Caco-2 (cell line): ENCODE results near the gene DMKN. TPM values are rescaled to one million over a fixed set of nuclear protein-coding genes. Genes with fewer than 3 reads are reported as not detected.

Source experiments
- BruUV-seq: library from RNA; stranded (reverse); fragments of 400-500 nt; replicated peaks from 2 replicates; lab custom pipeline; 2021; lab: Mats Ljungman, UMichigan
- CTCF ChIA-PET: fragments of 300-600 bp; sonication (Branson Sonifier 250); formaldehyde crosslinking; loops from one replicate; lab custom pipeline; 2022; ENCODE audit warnings: antibody characterized with exemption; lab: Charles Lee
- POLR2A ChIA-PET: fragments of 300-600 bp; sonication (Branson Sonifier 250); formaldehyde crosslinking; loops from one replicate; lab custom pipeline; 2022; ENCODE audit warnings: antibody characterized with exemption; lab: Charles Lee
- DNase-seq, 2 experiments: peaks; one replicate each; pipeline versions ENCODE4 v3.0.0 to v3.0.0-alpha.2; 2020 to 2022
- H3K27me3 ChIP-seq: replicated peaks from 2 replicates; pipeline ENCODE4 v1.6.0; 2011; ENCODE audit warnings: low read length; ENCODE audit not compliant: control insufficient read depth, insufficient read depth
- H3K36me3 ChIP-seq: 2 replicates; pipeline ENCODE4 v1.5.1; 2011; ENCODE audit warnings: low read length; ENCODE audit not compliant: control insufficient read depth, insufficient read depth
- H3K4me1 ChIP-seq: fragments of 250-450 bp; sonication (Bioruptor Pico); 2 replicates; pipeline ENCODE4 v1.5.1; 2020; ENCODE audit warnings: mild to moderate bottlenecking
- H3K4me3 ChIP-seq: 2 replicates; pipeline ENCODE4 v1.5.1; 2011; ENCODE audit warnings: low read depth, mild to moderate bottlenecking, control low read depth, low read length
- H3K9me3 ChIP-seq: fragments of 250-450 bp; sonication (Bioruptor Pico); 2 replicates; pipeline ENCODE4 v1.5.1; 2020; ENCODE audit warnings: mild to moderate bottlenecking, moderate library complexity
- H3K27ac Mint-ChIP-seq: one replicate; pipeline ENCODE4 v1.8.0; 2022; ENCODE audit warnings: mixed read lengths; ENCODE audit not compliant: unreplicated experiment
- H3K27me3 Mint-ChIP-seq: one replicate; pipeline ENCODE4 v1.8.0; 2022; ENCODE audit warnings: mixed read lengths; ENCODE audit not compliant: insufficient read depth, unreplicated experiment
- H3K36me3 Mint-ChIP-seq: one replicate; pipeline ENCODE4 v1.8.0; 2022; ENCODE audit warnings: mild to moderate bottlenecking, mixed read lengths; ENCODE audit not compliant: insufficient read depth, unreplicated experiment
- H3K4me1 Mint-ChIP-seq: one replicate; pipeline ENCODE4 v1.8.0; 2022; ENCODE audit warnings: low read depth, mixed read lengths; ENCODE audit not compliant: unreplicated experiment
- H3K4me3 Mint-ChIP-seq: one replicate; pipeline ENCODE4 v1.8.0; 2022; ENCODE audit warnings: mild to moderate bottlenecking, moderate library complexity, mixed read lengths; ENCODE audit not compliant: unreplicated experiment
- H3K9me3 Mint-ChIP-seq: one replicate; pipeline ENCODE4 v1.8.0; 2022; ENCODE audit warnings: mixed read lengths; ENCODE audit not compliant: unreplicated experiment
- intact Hi-C: fragments of 100-400 bp; cut with micrococcal nuclease; formaldehyde crosslinking; loops from one replicate; pipeline ENCODE4 v1.10.0; 2022; ENCODE audit not compliant: unreplicated experiment
- total RNA-seq: library from RNA; stranded (reverse); gene quantifications from 2 replicates; pipeline ENCODE4 v1.2.3, GENCODE V29; 2022
- TF ChIP-seq, protein P1 (sequence below), 2 experiments: fragments of 200-600 bp in 1 of 2; IDR thresholded peaks; 1 replicate in 1 of 2; 2 replicates in 1 of 2; pipeline versions ENCODE4 v1.5.1 to v1.8.0; 2011 to 2022; ENCODE audit warnings: antibody characterized with exemption in 1 of 2, control low read depth in 1 of 2, inconsistent platforms in 1 of 2, low read depth in 1 of 2, low read length in 1 of 2, mild to moderate bottlenecking in 1 of 2, moderate library complexity in 1 of 2; ENCODE audit not compliant: insufficient read depth in 1 of 2, severe bottlenecking in 1 of 2, unreplicated experiment in 1 of 2

Gene DMKN
- total RNA-seq, 1 experiment from 2014 or later, result 341 TPM

DNA sequence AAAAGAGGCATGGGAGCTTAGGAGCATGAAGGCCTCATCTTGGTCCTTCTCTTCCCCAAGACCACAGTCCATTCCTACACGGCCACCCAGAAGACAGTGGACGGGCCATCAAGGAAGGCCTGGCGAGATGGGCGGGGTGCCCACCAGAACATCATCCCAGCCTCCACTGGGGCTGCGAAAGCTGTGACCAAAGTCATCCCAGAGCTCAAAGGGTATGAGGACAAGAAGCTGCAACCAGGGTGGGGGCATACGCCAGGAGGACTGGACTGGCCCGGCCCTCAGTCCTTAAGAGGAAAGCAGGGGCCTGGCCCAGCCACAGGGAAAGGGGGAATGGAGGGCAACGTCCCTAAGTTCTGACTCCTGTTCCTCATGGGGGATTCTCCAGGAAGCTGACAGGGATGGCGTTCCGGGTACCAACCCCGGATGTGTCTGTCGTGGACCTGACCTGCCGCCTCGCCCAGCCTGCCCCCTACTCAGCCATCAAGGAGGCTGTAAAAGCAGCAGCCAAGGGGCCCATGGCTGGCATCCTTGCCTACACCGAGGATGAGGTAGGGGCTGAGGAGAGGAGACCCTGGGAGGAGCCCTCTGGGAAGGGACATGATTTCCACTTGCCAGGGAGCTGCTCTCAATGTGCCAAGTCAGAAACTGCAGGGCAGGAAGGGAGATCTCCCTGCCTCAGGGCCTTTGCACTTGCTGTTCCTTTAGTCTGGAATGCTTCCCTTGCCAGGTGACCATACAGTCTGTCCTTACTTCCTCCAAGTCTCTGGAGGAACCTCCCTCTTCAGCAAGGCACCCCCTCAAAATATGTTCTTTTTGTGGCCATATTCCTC lies 30.0 kb upstream of the DMKN start:
- BruUV-seq, result no TSS peak
- peaks cover 14% of the 10 kb centered on the region for H3K4me1 ChIP-seq
- no peak for DNase-seq
- POLR2A ChIA-PET, result interaction anchor here (0.6 to 1.1 kb wide), 2 partner anchors 33 to 671 kb away, joined by 3 to 4 read pairs; partner anchors contain the start of gene ZNF565
- H3K4me3 Mint-ChIP-seq, result no peak overlapping the region
- no peaks in the 10 kb centered on the region for H3K9me3 ChIP-seq
- H3K36me3 Mint-ChIP-seq, result peaks cover 13% of the 10 kb centered on the region
- intact Hi-C loops, result no loop called here
- no peaks in the 10 kb centered on the region for H3K27me3 ChIP-seq
- no peaks in the 10 kb centered on the region for H3K9me3 Mint-ChIP-seq
- CTCF ChIA-PET, result no interaction called here
- peaks cover 18% of the 10 kb centered on the region for H3K4me1 Mint-ChIP-seq
- no peak overlapping the region for H3K27ac Mint-ChIP-seq
- no peak overlapping the region for H3K4me3 ChIP-seq
- H3K36me3 ChIP-seq, result peaks cover 3% of the 10 kb centered on the region; the same call in 1 of the 2 replicates
- no peaks in the 10 kb centered on the region for H3K27me3 Mint-ChIP-seq
- TF ChIP-seq, protein P1, sequence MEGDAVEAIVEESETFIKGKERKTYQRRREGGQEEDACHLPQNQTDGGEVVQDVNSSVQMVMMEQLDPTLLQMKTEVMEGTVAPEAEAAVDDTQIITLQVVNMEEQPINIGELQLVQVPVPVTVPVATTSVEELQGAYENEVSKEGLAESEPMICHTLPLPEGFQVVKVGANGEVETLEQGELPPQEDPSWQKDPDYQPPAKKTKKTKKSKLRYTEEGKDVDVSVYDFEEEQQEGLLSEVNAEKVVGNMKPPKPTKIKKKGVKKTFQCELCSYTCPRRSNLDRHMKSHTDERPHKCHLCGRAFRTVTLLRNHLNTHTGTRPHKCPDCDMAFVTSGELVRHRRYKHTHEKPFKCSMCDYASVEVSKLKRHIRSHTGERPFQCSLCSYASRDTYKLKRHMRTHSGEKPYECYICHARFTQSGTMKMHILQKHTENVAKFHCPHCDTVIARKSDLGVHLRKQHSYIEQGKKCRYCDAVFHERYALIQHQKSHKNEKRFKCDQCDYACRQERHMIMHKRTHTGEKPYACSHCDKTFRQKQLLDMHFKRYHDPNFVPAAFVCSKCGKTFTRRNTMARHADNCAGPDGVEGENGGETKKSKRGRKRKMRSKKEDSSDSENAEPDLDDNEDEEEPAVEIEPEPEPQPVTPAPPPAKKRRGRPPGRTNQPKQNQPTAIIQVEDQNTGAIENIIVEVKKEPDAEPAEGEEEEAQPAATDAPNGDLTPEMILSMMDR (IDR thresholded peaks at IDR 0.05; ENCODE audit: insufficient read depth in 1 of 2, low read depth in 1 of 2, low read length in 1 of 2, severe bottlenecking in 1 of 2, unreplicated experiment in 1 of 2), result no peak

- CTCF ChIA-PET, result no interaction called here
- H3K4me3 Mint-ChIP-seq, result no peak overlapping the region
- H3K9me3 Mint-ChIP-seq, result no peaks in the 10 kb centered on the region
- intact Hi-C loops, result no loop called here
- H3K27ac Mint-ChIP-seq, result no peak overlapping the region
- no peak for DNase-seq
- peaks cover under 1% of the 10 kb centered on the region; the same call in 1 of the 2 replicates for H3K36me3 ChIP-seq
- H3K9me3 ChIP-seq, result no peaks in the 10 kb centered on the region
- H3K4me1 Mint-ChIP-seq, result peaks cover 17% of the 10 kb centered on the region
- TF ChIP-seq, protein P1 (IDR thresholded peaks at IDR 0.05; ENCODE audit: insufficient read depth in 1 of 2, low read depth in 1 of 2, low read length in 1 of 2, severe bottlenecking in 1 of 2, unreplicated experiment in 1 of 2), result no peak
- POLR2A ChIA-PET, result no interaction called here
- H3K27me3 Mint-ChIP-seq, result no peaks in the 10 kb centered on the region
- peaks cover 10% of the 10 kb centered on the region for H3K36me3 Mint-ChIP-seq
- H3K27me3 ChIP-seq, result no peaks in the 10 kb centered on the region
- H3K4me3 ChIP-seq, result no peak overlapping the region
- peaks cover 14% of the 10 kb centered on the region for H3K4me1 ChIP-seq
- no TSS peak for BruUV-seq
These were observed 28.8 kb upstream of the DMKN start for GRCh38 chr19:35542209-35542608.

DNA sequence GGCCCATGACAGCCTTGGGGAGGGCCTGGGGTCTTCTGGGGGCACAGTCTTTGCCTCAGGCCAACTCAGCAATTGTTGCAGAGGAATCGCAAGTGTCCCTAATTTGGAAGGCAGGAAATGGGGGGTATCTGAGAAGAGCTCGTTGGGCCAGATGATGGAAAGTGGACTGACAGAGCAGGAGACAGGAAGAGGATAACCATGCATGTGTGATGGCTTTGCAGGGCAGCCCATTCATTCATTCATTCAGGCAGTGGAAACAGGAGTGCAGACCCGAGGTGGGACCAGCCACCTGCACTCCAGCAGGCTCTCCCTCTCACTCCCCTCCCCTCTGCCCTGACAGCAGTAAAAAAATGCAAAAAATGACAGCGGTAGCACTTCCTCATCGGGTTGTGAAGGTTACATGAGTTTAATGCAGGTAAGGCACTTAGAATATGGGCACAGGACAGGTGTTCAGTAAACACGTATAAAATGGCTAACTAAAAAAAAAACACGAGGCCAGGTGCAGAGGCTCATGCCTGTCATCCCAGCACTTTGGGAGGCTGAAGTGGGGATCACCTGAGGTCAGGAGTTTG lies 27.0 kb upstream of the DMKN start:
- Mint-ChIP-seq H3K9me3 (no peaks in the 10 kb centered on the region), H3K27me3 (no peaks in the 10 kb centered on the region), H3K36me3 (no peaks in the 10 kb centered on the region), H3K4me3 (no peak overlapping the region), H3K27ac (no peak overlapping the region), H3K4me1 (peaks cover 6% of the 10 kb centered on the region)
- no peak for DNase-seq
- intact Hi-C loops, result no loop called here
- Histone ChIP-seq H3K27me3 (no peaks in the 10 kb centered on the region), H3K4me3 (no peak overlapping the region), H3K36me3 (no peaks in the 10 kb centered on the region), H3K4me1 (peaks cover 7% of the 10 kb centered on the region; the same call in 1 of the 2 replicates), H3K9me3 (no peaks in the 10 kb centered on the region)
- TF ChIP-seq, protein P1 (IDR thresholded peaks at IDR 0.05; ENCODE audit: insufficient read depth in 1 of 2, low read depth in 1 of 2, low read length in 1 of 2, severe bottlenecking in 1 of 2, unreplicated experiment in 1 of 2), result no peak
- ChIA-PET CTCF (no interaction called here), POLR2A (no interaction called here)
- no TSS peak for BruUV-seq
